ENCODE results near the gene ACADL. TPM values are rescaled to one million over a fixed set of nuclear protein-coding genes. Genes with fewer than 3 reads are reported as not detected.
A peak's percentile ranks its signal among the peaks of the same experiment; 100 is the strongest.

The ACADL gene
- total RNA-seq, 1 experiment from 2014 or later: not detected

- peak; percentile 97 for DNase-seq (ENCODE audit: low read depth)
Observed at GRCh38 chr2:210170446-210171303, 54.6 kb downstream of the ACADL start.

DNA sequence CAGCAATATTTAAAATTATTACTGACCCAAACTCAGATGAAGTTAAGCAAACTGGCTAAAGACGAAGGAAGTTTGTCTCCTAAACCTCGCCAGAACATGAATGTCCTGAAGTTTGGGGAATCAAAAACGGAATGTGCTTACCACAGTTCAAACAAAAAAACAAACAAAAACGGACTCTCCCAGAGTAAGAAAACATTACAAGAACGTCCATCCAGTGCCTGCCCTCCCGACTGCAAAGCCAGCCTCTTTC is 55.1 kb downstream of the ACADL start:
- no peak for DNase-seq (ENCODE audit: low read depth)

- DNase-seq (ENCODE audit: low read depth): peak; percentile 18
Observed at GRCh38 chr2:210169516-210170195, 55.6 kb downstream of the ACADL start.

DNA sequence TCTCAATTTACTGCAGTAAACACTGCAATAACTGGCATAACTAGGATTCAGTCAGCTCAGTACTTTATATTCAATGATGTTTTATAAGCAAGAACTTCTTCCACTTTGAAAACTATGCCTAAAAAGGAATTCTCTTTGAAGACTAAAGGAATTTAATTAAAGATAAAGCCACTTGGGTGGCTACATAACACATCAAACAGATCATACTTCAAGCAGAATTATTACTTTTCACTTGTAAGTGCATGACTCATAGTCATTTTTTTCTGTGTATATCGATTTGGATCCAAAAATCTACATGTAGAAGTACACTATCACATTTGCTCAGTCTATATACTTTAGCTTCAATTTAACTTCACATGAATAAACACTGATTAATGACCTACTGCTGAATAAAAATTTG is 58.0 kb downstream of the ACADL start:
- no peak for DNase-seq (ENCODE audit: low read depth)

DNA sequence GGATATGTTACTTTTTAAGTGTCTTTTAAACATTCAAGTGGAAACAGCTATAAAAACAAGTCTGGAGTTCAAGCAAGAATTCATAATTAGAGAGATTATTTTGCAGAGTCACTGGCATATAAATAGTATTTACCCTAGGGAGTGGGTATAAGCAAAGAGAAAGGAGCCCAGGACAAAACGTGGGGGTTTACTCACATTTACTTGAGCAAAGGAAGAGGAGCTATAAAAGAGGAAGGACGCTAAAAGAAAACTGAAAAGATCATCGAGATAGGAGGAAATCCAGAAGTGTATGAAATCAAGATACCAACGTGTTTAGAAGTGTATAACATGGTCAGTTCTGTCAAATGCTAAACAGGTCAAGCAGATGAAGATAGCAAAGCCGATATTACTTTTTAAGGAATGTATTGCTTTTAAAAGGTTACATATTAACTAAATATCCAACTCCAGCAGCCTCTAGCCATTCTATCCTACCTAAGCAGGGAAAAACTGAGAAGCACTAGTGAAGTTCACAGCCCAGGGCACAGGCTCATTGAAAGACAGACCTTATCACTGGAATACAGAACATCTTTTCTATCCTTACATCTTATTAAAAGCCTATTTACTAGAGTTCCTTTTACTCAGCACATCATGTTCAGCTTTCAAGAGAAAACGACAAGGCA is 62.7 kb downstream of the ACADL start:
- no peak for DNase-seq (ENCODE audit: low read depth)

GRCh38 chr2:210159059-210159458 is 66.2 kb downstream of the ACADL start:
- no peak for DNase-seq (ENCODE audit: low read depth)

- no peak for DNase-seq (ENCODE audit: low read depth)
Observed at GRCh38 chr2:210158236-210158635, 67.0 kb downstream of the ACADL start.

GRCh38 chr2:210157526-210157925 is 67.7 kb downstream of the ACADL start:
- DNase-seq (ENCODE audit: low read depth): no peak

DNA sequence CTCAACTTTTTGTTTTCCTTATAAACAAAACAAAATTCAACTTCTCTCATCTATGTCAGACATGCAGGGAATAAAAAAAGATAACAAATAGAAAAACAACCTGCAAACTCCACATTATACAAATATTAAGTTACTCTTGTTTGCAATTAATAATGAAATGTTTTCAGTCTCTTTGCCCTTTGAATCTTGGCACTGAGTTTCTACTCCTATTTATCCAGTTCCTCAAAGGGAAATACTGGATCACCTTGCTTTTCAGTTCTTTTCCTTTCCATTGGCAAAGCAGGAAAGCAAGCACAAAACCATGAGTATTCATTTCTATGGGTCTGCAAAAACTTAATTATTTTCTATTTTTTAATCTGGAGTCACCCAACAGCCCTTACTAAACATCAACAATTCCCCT is 77.6 kb downstream of the ACADL start:
- no peak for DNase-seq (ENCODE audit: low read depth)

Other genes with a start within 250 kb of the ACADL start
- 109 and 174 TPM in 2 replicates for gene RPE, start 222.8 kb downstream of the ACADL start, total RNA-seq (2014; rRNA removed; shearing (Covaris generic))
- 19.8 and 25.0 TPM in 2 replicates for gene KANSL1L, start 54.0 kb downstream of the ACADL start, total RNA-seq (2014; rRNA removed; shearing (Covaris generic))
- gene MYL1, start 89.7 kb upstream of the ACADL start, total RNA-seq (2014; rRNA removed; shearing (Covaris generic)): not detected in 2 replicates

Measured in Daoy (cell line).